Loucy (cell line): ENCODE results near the gene FAM50A.

ENCODE experiments used
- CTCF ChIP-seq: fragments of 200-600 bp; sonication (generic); conservative IDR thresholded peaks from 2 replicates; pipeline ENCODE4 v1.5.1; 2014; ENCODE audit warnings: mild to moderate bottlenecking, antibody characterized with exemption, low read length
- EZH2phosphoT487 ChIP-seq: fragments of 200-600 bp; IDR thresholded peaks from 2 replicates; pipeline ENCODE4 v1.6.1; 2018; ENCODE audit warnings: antibody characterized with exemption, mild to moderate bottlenecking, moderate library complexity, borderline replicate concordance

GRCh38 chrX:154441984-154442707 lies 1.8 kb upstream of the FAM50A start:
- TF ChIP-seq CTCF: no peak
- TF ChIP-seq EZH2phosphoT487: no peak
